Lung (tissue), 12 donors: ENCODE results near the gene PLA2G2F. TPM values are rescaled to one million over a fixed set of nuclear protein-coding genes. Genes with fewer than 3 reads are reported as not detected.

Experiments
- ATAC-seq: fragments of 200-7000 bp; cut with Tn5 transposase; one replicate; pipeline ENCODE4 v1.9.1; 2020; ENCODE audit warnings: moderate number of reproducible peaks; ENCODE audit not compliant: insufficient read depth, low FRiP score
- DNase-seq, 3 donors: peaks; one replicate each; pipeline ENCODE4 v3.0.0-alpha.2; 2013 to 2017
- H3K27ac ChIP-seq, 2 donors: one replicate each; pipeline ENCODE4 v1.5.1; 2013; ENCODE audit warnings: mild to moderate bottlenecking in 2 of 2, moderate library complexity in 2 of 2, control low read depth in 1 of 2, inconsistent platforms in 1 of 2, low read depth in 1 of 2, low read length in 1 of 2
- H3K27me3 ChIP-seq, 3 donors: one replicate each; pipeline ENCODE4 v1.5.1; 2013; ENCODE audit warnings: low read length in 2 of 3; ENCODE audit not compliant: control insufficient read depth in 3 of 3, insufficient read depth in 3 of 3
- H3K36me3 ChIP-seq, 4 donors: one replicate each; pipeline ENCODE4 v1.5.1; 2013; ENCODE audit warnings: low read length in 4 of 4, mild to moderate bottlenecking in 1 of 4, moderate library complexity in 1 of 4; ENCODE audit not compliant: control insufficient read depth in 4 of 4, insufficient read depth in 4 of 4
- H3K4me1 ChIP-seq, 5 donors: one replicate each; pipeline ENCODE4 v1.5.1; 2013; ENCODE audit warnings: low read length in 5 of 5, mild to moderate bottlenecking in 2 of 5, moderate library complexity in 1 of 5; ENCODE audit not compliant: control insufficient read depth in 5 of 5, insufficient read depth in 5 of 5
- H3K4me3 ChIP-seq: one replicate; pipeline ENCODE4 v1.5.1; 2013; ENCODE audit warnings: mild to moderate bottlenecking, control low read depth, moderate library complexity
- H3K9ac ChIP-seq, 2 donors: one replicate each; pipeline ENCODE4 v1.5.1; 2013; ENCODE audit warnings: low read length in 2 of 2, control low read depth in 1 of 2; ENCODE audit not compliant: insufficient read depth in 1 of 2
- H3K9me3 ChIP-seq, 4 donors: one replicate each; pipeline ENCODE4 v1.5.1; 2013; ENCODE audit warnings: low read length in 3 of 4, mild to moderate bottlenecking in 1 of 4, moderate library complexity in 1 of 4; ENCODE audit not compliant: control insufficient read depth in 4 of 4, insufficient read depth in 3 of 4
- CTCF ChIP-seq: IDR thresholded peaks from 2 replicates; pipeline ENCODE4 v1.5.1; 2012; ENCODE audit warnings: mild to moderate bottlenecking; ENCODE audit errors: control extremely low read depth, extremely low read depth
- whole genome bisulfite sequencing, 2 donors: extraction: QIAGEN DNeasy Blood & Tissue Kit; methylation state at CpG; one replicate each; pipeline ENCODE4 v1.1.7; 2013; 5-methylcytosine and 5-hydroxymethylcytosine counted together
- polyA plus RNA-seq, 2 donors: library from polyadenylated mRNA; stranded (reverse); fragments of 200-250 nt; gene quantifications; one replicate each; pipeline ENCODE4 v1.2.1, GENCODE V29; 2013
- total RNA-seq, 2 donors: library from RNA; depleted of rRNA in 1 of 2; stranded (reverse); fragments of >200 nt in 1 of 2; gene quantifications; one replicate each; pipeline ENCODE4 v1.2.1, GENCODE V29; 2014 to 2021
- donor health status: control.
- donor health status: control.
- donor health status: Bipolar disorder and iron deficiency.
- donor health status: healthy.
- donor health status: DM: yes; HTN: yes; CAD: no.

PLA2G2F gene
- total and polyA plus RNA-seq, 4 donors = not detected

GRCh38 chr1:20194224-20194623 lies 55.1 kb downstream of the PLA2G2F start:
- Histone ChIP-seq H3K9ac (no peak overlapping the region), H3K4me3 (no peak overlapping the region), H3K27me3 (peaks cover 0 to 5% (median 0%) of the 10 kb centered on the region in 3 donors), H3K9me3 (no peaks in the 10 kb centered on the region), H3K4me1 (peaks cover 0 to 10% (median 0%) of the 10 kb centered on the region in 5 donors), H3K27ac (no peak overlapping the region), H3K36me3 (no peaks in the 10 kb centered on the region)
- ATAC-seq = no peak
- no peak for DNase-seq
- WGBS, 2 donors = 84 to 91% methylated on average over 2 of the region's 2 CpGs
- TF ChIP-seq CTCF = no peak

DNA sequence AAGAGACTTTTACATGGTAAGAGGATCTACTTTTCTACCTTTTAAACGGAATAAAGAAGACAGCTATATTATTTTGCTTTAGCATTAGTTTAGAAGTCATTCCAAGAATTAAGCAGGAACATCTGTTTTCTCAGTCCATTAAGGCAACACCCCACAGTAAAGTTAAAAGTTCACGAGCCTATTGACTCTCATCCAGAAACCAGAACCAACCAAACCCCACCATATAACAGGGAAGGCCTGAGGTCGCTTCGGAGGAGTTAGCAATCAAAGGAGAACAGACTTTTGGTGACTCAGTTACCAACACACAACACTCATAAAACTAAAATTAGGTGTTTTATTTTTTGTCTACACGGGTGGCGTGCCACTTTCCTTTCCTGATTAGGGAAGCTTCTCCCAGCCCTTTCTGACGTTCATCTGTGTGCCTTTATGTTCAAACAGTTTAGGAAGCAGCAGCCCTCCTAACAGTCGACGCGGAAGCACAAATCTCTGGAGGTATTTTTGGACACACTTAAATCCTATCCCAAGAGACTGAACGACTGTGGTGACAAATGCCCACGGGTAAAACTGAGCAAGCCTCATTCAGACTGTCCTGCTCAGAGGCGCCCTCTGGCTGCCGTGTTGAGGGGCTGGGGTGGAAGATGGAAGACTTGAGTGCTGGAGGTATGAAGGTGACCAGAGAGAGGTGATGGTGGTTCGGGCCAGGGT lies 55.8 kb downstream of the PLA2G2F start:
- TF ChIP-seq CTCF = peak; percentile 82
- ATAC-seq (no peak), DNase-seq (peak; percentile 66 to 69 (median 68))
- H3K4me3 ChIP-seq = no peak overlapping the region
- H3K27me3 ChIP-seq = peaks cover 0 to 12% (median 0%) of the 10 kb centered on the region in 3 donors
- WGBS, 2 donors = 33 to 44% methylated on average over 15 of the region's 15 CpGs
- no peak overlapping the region for H3K27ac ChIP-seq
- H3K4me1 ChIP-seq = peaks cover 0 to 10% (median 0%) of the 10 kb centered on the region in 5 donors
- H3K36me3 ChIP-seq = no peaks in the 10 kb centered on the region
- H3K9ac ChIP-seq = no peak overlapping the region
- H3K9me3 ChIP-seq = no peaks in the 10 kb centered on the region

GRCh38 chr1:20195462-20195780 lies 56.3 kb downstream of the PLA2G2F start:
- 66 to 81% methylated on average over 4 of the region's 4 CpGs for WGBS, 2 donors
- no peak for TF ChIP-seq CTCF
- Histone ChIP-seq H3K4me3 (no peak overlapping the region), H3K27me3 (peaks cover 0 to 15% (median 0%) of the 10 kb centered on the region in 3 donors), H3K27ac (no peak overlapping the region), H3K4me1 (peaks cover 0 to 10% (median 0%) of the 10 kb centered on the region in 5 donors), H3K36me3 (no peaks in the 10 kb centered on the region), H3K9me3 (no peaks in the 10 kb centered on the region), H3K9ac (no peak overlapping the region)
- no peak for ATAC-seq
- no peak for DNase-seq
